A549 (cell line): ENCODE data around the gene ARL15.

Experiments
- BHLHE40 ChIP-seq: IDR thresholded peaks from 2 replicates; pipeline ENCODE4 v1.6.1; 2012; ENCODE audit warnings: low read depth, low read length, inconsistent platforms
- CHD2 ChIP-seq: fragments of 150-350 bp; IDR thresholded peaks from 2 replicates; pipeline ENCODE4 v1.6.1; 2014; ENCODE audit warnings: low read length; ENCODE audit not compliant: partially characterized antibody
- EP300 ChIP-seq, 2 experiments: fragments of >200 bp; sonication (Bioruptor Twin); formaldehyde crosslinking; IDR thresholded peaks; 2 replicates in 1 of 2; 3 replicates in 1 of 2; pipeline ENCODE4 v1.6.1; 2016 to 2017
- JUN ChIP-seq, 2 experiments: fragments of >200 bp; sonication (Bioruptor Twin); formaldehyde crosslinking; IDR thresholded peaks; 2 replicates in 1 of 2; 3 replicates in 1 of 2; pipeline ENCODE4 v1.6.1; 2016 to 2017
- JUNB ChIP-seq: fragments of >200 bp; sonication (Bioruptor Twin); formaldehyde crosslinking; IDR thresholded peaks from 2 replicates; pipeline ENCODE4 v1.6.1; 2016
- POLR2A ChIP-seq: IDR thresholded peaks from 2 replicates; pipeline ENCODE4 v1.6.1; 2012; ENCODE audit warnings: mild to moderate bottlenecking, low read length
- POLR2AphosphoS2 ChIP-seq: conservative IDR thresholded peaks from 2 replicates; pipeline ENCODE4 v1.6.1; 2012; ENCODE audit warnings: low read length, improper control_type of control experiment, inconsistent platforms
- RFX5 ChIP-seq: fragments of 450-650 bp; IDR thresholded peaks from 2 replicates; pipeline ENCODE4 v1.7.1; 2014; ENCODE audit warnings: antibody characterized with exemption, mild to moderate bottlenecking, moderate library complexity
- SMC3 ChIP-seq: fragments of >200 bp; sonication (Bioruptor Twin); formaldehyde crosslinking; IDR thresholded peaks from 3 replicates; pipeline ENCODE4 v1.6.1; 2018; ENCODE audit warnings: inconsistent platforms
- ZC3H11A ChIP-seq: fragments of 450-650 bp; IDR thresholded peaks from 2 replicates; pipeline ENCODE4 v1.6.1; 2014; ENCODE audit warnings: antibody characterized with exemption, mild to moderate bottlenecking
- ZFP36 ChIP-seq: fragments of 450-650 bp; IDR thresholded peaks from 2 replicates; pipeline ENCODE4 v1.6.1; 2014; ENCODE audit warnings: borderline replicate concordance; ENCODE audit not compliant: partially characterized antibody
- TF ChIP-seq, protein P1 (sequence below): fragments of >200 bp; sonication (Bioruptor Twin); formaldehyde crosslinking; IDR thresholded peaks from 3 replicates; pipeline ENCODE4 v1.5.1; 2016
- TF ChIP-seq, protein P2 (sequence below): IDR thresholded peaks from 2 replicates; pipeline ENCODE4 v1.6.1; 2012
- TF ChIP-seq, protein P3 (sequence below): fragments of 200-600 bp; sonication (generic); IDR thresholded peaks from 2 replicates; pipeline ENCODE4 v1.6.1; 2016; ENCODE audit warnings: antibody characterized with exemption, mild to moderate bottlenecking, moderate library complexity

DNA sequence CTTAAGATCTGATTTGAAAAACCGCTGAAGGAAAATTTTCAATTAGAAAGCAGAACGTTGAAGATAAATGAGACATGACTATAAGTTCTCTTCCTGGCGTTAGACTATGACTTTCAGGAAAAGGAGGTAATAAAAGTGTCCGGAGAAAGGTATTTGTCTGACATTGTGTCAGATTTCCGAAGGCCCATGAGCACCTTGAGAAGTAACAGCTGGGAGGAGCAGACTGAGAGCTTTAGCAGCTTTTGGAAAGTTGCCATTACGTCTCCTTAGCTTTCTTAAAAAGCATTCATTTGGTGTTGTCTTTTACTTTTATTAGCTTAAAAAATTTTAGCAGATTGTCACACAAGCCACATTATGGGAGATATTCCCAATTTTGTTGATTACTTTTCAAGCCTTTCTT, 386.4 kb downstream of the ARL15 start:
- TF ChIP-seq BHLHE40 (no peak), POLR2A (no peak), CHD2 (no peak), POLR2AphosphoS2 (no peak), ZFP36 (no peak), SMC3 (no peak), EP300 (IDR thresholded peaks at IDR 0.05) (no peak), JUN (IDR thresholded peaks at IDR 0.05) (no peak), RFX5 (no peak), ZC3H11A (no peak), JUNB (no peak)
- TF ChIP-seq, protein P1, sequence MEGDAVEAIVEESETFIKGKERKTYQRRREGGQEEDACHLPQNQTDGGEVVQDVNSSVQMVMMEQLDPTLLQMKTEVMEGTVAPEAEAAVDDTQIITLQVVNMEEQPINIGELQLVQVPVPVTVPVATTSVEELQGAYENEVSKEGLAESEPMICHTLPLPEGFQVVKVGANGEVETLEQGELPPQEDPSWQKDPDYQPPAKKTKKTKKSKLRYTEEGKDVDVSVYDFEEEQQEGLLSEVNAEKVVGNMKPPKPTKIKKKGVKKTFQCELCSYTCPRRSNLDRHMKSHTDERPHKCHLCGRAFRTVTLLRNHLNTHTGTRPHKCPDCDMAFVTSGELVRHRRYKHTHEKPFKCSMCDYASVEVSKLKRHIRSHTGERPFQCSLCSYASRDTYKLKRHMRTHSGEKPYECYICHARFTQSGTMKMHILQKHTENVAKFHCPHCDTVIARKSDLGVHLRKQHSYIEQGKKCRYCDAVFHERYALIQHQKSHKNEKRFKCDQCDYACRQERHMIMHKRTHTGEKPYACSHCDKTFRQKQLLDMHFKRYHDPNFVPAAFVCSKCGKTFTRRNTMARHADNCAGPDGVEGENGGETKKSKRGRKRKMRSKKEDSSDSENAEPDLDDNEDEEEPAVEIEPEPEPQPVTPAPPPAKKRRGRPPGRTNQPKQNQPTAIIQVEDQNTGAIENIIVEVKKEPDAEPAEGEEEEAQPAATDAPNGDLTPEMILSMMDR = no peak
- TF ChIP-seq, protein P2, sequence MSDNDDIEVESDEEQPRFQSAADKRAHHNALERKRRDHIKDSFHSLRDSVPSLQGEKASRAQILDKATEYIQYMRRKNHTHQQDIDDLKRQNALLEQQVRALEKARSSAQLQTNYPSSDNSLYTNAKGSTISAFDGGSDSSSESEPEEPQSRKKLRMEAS = no peak
- TF ChIP-seq, protein P3, sequence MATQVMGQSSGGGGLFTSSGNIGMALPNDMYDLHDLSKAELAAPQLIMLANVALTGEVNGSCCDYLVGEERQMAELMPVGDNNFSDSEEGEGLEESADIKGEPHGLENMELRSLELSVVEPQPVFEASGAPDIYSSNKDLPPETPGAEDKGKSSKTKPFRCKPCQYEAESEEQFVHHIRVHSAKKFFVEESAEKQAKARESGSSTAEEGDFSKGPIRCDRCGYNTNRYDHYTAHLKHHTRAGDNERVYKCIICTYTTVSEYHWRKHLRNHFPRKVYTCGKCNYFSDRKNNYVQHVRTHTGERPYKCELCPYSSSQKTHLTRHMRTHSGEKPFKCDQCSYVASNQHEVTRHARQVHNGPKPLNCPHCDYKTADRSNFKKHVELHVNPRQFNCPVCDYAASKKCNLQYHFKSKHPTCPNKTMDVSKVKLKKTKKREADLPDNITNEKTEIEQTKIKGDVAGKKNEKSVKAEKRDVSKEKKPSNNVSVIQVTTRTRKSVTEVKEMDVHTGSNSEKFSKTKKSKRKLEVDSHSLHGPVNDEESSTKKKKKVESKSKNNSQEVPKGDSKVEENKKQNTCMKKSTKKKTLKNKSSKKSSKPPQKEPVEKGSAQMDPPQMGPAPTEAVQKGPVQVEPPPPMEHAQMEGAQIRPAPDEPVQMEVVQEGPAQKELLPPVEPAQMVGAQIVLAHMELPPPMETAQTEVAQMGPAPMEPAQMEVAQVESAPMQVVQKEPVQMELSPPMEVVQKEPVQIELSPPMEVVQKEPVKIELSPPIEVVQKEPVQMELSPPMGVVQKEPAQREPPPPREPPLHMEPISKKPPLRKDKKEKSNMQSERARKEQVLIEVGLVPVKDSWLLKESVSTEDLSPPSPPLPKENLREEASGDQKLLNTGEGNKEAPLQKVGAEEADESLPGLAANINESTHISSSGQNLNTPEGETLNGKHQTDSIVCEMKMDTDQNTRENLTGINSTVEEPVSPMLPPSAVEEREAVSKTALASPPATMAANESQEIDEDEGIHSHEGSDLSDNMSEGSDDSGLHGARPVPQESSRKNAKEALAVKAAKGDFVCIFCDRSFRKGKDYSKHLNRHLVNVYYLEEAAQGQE = no peak
